ENCODE measurements around the gene DCBLD2.
A peak's percentile ranks its signal among the peaks of the same experiment; 100 is the strongest.

The DCBLD2 gene

GRCh38 chr3:98829246-98829832 is 72.2 kb downstream of the DCBLD2 start:
- no peak for DNase-seq (ENCODE audit: low spot score)

GRCh38 chr3:98827221-98827920 is 74.1 kb downstream of the DCBLD2 start:
- DNase-seq (ENCODE audit: low spot score): no peak

GRCh38 chr3:98826126-98826525 is 75.4 kb downstream of the DCBLD2 start:
- DNase-seq (ENCODE audit: low spot score): no peak

- DNase-seq (ENCODE audit: low spot score): no peak
Observed at GRCh38 chr3:98824256-98824655, 77.2 kb downstream of the DCBLD2 start.

GRCh38 chr3:98823791-98824190 is 77.7 kb downstream of the DCBLD2 start:
- DNase-seq (ENCODE audit: low spot score): no peak

- DNase-seq (ENCODE audit: low spot score): no peak
Observed at GRCh38 chr3:98821063-98821462, 80.4 kb downstream of the DCBLD2 start.

- peak; percentile 68 for DNase-seq (ENCODE audit: low spot score)
Observed at GRCh38 chr3:98817547-98818041, 83.9 kb downstream of the DCBLD2 start.

GRCh38 chr3:98814817-98815420 is 86.6 kb downstream of the DCBLD2 start:
- DNase-seq (ENCODE audit: low spot score): peak; percentile 26

- peak; percentile 50 for DNase-seq (ENCODE audit: low spot score)
Observed at GRCh38 chr3:98812851-98813374, 88.6 kb downstream of the DCBLD2 start.

- no peak for DNase-seq (ENCODE audit: low spot score)
Observed at GRCh38 chr3:98811048-98811447, 90.4 kb downstream of the DCBLD2 start.

- DNase-seq (ENCODE audit: low spot score): no peak
Observed at GRCh38 chr3:98809557-98809956, 91.9 kb downstream of the DCBLD2 start.

- DNase-seq (ENCODE audit: low spot score): no peak
Observed at GRCh38 chr3:98808071-98808470, 93.4 kb downstream of the DCBLD2 start.

GRCh38 chr3:98807561-98807960 is 93.9 kb downstream of the DCBLD2 start:
- DNase-seq (ENCODE audit: low spot score): no peak

- no peak for DNase-seq (ENCODE audit: low spot score)
Observed at GRCh38 chr3:98807011-98807410, 94.5 kb downstream of the DCBLD2 start.

- DNase-seq (ENCODE audit: low spot score): no peak
Observed at GRCh38 chr3:98806521-98806920, 95.0 kb downstream of the DCBLD2 start.

GRCh38 chr3:98805571-98805970 is 95.9 kb downstream of the DCBLD2 start:
- DNase-seq (ENCODE audit: low spot score): no peak

GRCh38 chr3:98801043-98801747 is 100.3 kb downstream of the DCBLD2 start:
- DNase-seq (ENCODE audit: low spot score): no peak

- DNase-seq (ENCODE audit: low spot score): no peak
Observed at GRCh38 chr3:98800401-98800800, 101.1 kb downstream of the DCBLD2 start.

- DNase-seq (ENCODE audit: low spot score): no peak
Observed at GRCh38 chr3:98799479-98799878, 102.0 kb downstream of the DCBLD2 start.

GRCh38 chr3:98798820-98799219 is 102.7 kb downstream of the DCBLD2 start:
- DNase-seq (ENCODE audit: low spot score): no peak

- no peak for DNase-seq (ENCODE audit: low spot score)
Observed at GRCh38 chr3:98797905-98798304, 103.6 kb downstream of the DCBLD2 start.

- no peak for DNase-seq (ENCODE audit: low spot score)
Observed at GRCh38 chr3:98796334-98796733, 105.2 kb downstream of the DCBLD2 start.

Measured in AG20443 (cell line).